GM03348 (cell line): ENCODE results near the gene CAPN13.

ENCODE experiments used
- DNase-seq: peaks from one replicate; pipeline ENCODE4 v3.0.0; 2012; ENCODE audit warnings: low spot score

CAPN13 gene

DNA sequence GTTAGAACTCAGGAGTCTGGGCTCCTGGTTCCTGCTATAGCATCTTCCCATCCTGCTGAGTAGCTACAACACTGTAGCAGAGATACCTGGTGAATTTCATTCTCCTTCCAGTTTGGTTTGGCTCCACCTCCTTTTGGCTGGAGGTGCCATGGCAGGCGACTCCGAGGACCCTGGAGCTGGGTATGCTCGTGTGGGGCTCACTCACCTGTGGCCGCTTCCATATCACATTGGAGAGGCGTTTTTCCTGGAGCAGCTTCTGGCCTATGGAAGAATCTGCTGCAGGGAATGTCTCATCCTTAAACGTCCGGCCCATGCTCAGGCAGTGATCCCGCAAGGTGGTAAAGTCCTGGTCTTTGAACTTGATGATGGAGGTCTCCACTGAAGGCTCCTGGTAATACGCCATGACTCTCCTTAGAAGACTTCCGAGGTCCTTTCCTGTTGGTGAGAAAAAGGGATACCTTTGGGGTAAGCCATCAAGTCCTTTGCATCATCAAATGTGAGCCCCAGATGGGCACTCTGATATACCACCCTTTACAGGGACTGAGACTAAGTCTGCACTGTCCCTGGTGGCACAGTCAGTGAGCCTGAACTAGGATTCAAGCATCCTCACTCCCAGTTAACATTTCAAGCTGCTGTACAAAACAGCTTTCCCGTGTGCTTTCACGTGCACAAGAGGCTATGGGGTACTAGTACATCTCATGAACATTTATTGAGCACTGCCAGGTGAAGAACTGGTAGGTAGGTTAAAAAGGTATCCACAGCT lies 20.1 kb downstream of the CAPN13 start:
- no peak for DNase-seq

DNA sequence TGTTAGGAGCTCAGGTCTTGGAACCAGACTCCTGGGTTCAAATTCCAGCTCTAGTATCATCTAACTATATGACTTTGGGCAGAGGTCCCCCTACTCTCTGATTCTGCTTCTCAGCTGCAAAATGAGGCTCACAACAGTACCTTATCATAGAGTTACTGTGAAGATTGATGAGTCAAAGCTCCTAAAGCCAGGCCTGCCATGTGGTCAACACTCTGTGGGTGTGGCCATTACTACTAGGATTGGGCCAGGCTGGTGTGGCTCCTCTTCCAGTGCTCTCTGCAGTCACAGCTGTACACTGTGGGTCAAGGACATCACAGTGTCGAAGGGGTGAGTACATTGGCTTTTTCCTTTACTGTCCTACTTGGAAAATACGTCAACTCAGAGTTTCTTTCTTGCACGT lies 22.6 kb downstream of the CAPN13 start:
- no peak for DNase-seq

DNA sequence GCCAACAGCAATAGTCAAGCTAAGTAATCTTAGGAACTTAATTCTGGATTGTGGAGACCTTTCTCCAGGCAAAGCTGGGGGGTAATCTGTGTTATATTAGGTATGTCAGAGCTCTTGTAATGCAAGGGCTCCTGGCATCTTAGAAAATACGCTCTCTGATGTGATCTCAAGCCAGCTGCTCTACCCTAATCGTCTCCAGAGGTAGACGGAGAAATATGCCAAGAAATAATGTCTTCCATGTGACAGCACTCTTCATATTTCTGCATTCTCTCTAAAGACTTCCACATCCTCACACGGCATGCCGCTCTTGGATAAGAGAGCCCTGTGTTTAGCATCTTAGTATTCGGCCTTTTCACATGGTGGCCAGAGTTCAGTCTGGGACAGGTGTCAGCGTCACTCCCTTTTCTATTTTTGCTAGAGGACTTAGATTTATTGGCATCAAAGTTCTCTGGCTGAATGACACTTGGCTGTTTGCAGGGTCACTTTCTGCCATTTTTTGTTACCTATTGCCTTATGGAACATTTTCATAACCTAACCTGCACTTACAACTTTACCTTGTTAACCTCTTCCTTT lies 25.2 kb downstream of the CAPN13 start:
- DNase-seq, result no peak

DNA sequence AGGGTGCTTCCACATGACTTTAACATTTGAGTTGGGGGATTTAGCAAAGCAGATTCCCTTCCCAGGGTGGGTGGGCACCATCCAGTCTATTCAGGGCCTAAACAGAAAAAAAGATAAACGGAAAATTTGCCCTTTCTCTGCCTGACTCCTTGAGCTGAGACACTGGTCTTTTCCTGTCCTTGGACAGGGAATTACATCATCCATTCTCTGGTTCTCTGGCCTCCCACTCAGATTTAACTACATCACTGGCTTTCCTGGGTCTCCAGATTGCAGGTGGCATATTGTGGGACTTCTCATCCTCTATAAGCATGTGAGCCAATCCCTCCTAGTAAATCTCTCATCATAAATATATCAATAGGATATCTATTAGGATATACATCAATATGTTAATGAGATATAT lies 25.8 kb downstream of the CAPN13 start:
- no peak for DNase-seq

DNA sequence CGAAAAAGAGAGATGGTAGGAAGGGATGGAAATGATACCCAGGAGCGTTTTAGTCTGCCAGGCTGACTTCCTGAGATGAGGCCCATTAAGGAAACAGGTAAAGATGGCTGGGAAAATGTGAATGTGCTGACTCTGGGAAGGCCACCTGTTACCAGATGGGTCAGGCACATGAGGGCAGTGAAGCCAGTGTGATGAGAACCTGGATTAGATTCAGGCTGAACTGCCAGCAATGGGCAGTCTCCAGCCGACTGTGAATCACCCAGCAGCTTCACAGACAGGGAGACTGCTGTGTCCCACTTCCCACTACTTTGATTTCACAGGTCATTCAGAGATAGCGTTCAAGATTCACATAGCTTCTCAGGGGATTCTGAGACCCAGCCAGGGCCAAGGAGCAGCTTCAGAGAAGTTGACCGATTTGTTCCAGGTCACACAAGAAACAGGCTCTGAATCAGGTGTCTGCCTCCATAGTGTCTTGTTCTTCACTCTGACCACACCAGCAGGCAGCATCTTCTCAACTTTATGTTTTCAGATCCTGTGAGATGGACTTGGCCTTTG lies 26.4 kb downstream of the CAPN13 start:
- no peak for DNase-seq

DNA sequence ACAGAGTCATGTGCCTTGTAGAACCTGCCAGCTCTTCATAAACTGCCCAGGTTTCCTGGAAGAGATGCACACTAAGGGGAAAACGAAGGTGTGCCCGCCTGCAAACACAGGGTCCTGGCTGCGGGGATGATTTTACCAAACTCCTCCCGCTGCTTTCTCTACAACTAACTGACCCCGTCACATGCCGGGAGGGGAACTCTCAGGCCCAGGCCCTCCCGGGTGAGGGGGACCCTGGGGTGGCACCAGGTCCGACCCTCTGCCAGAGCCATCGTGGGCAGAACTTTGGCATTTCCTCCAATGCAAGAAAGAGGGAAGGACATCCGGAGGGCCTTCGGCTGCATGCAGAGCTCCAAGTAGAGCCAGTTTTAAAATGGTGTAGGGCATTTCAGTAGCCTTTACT lies 28.6 kb downstream of the CAPN13 start:
- no peak for DNase-seq

DNA sequence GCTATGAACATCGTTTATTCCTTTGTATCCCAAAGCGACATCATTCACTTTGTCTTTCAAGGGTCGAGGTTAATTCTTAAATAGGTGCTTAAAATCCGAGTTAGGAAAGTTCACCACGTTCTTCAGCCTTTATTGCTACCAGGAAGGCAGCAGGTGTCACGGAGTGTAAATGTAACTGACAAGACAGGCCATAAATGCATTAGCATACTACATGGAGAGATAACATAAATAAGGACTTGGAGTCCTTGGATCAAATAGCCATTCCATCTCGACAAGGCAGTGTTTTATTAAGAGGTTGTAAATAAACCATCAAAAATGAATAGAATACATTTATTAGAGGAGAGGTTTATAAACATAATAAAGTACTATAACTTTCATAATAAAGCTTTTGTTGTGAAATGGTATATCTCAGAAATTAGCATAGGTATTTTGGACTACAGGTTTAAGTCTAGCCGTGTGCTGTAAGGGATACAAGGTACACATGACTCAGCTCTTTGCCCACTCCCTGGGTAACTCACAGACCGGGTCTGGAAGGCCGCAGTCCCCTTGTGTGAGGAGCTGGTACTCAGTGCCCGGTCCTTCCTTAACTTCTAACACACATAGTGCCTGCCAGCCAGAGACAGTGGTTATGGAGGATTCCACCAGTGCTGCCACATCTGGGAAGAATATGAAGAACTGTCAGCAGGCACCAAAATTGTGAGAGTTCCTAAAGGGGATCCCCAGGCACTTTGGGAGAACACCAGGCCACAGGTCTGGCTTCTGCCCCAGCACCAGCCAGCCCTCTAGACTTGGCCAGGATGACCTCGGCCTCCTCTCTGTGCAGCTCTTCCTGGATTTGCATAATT lies 29.4 kb downstream of the CAPN13 start:
- no peak for DNase-seq

DNA sequence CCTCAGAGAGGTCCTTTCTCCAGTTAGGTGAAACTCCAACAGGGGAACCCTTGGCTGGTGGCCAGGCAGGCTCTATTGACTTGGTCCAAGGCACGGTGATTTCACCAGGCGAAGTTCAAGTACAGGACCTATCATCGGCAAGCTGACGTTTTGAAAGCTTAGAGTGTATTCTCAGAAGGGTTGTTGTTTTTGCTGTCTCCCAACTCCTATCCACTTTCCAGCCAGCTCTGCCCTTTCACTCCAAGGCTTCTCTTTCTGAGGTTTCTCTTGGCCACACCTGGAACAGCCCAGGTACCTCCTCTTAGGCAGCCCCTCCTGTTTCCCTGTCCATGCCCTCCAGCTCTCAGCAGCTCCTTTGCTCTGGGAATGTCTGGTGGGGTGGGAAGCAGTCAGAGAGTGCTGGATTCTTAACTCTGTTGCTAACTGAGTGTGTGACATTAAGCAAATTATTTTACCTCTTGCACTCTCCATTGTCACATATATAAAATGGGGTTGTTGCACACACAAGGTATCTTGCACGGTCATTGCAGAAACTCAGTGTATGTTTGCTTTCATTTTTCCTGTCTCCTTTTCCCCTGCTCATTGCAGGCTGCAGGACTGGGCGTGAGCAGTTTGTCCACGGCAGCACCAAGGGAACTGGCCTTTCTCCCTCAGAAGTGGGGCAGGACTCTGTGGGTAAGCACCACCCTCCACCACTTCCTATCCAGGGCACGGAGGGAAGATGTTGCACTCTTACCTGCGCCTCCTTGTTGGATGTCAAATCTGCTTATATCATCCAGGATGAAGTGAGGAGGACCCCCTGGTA lies 30.2 kb downstream of the CAPN13 start:
- DNase-seq, result no peak

DNA sequence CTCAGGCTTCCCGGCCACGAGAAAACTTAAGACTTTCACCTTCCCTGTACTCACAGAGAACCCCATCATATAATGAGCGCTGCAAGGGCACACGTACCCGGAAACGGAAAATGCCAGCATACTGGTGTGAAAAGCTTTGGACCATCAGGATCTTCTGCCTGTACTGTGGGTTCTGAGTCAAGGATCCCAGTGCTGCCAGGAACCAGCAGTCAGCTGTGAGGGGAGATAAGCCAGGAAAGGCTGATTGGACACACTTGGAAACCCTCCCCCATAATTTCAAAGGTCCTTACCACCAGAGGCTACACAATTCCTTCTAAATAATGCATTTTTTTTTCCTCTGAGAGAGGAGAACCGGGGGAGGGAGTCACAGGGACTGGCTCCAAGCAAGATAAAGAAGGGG lies 31.4 kb downstream of the CAPN13 start:
- DNase-seq, result no peak

DNA sequence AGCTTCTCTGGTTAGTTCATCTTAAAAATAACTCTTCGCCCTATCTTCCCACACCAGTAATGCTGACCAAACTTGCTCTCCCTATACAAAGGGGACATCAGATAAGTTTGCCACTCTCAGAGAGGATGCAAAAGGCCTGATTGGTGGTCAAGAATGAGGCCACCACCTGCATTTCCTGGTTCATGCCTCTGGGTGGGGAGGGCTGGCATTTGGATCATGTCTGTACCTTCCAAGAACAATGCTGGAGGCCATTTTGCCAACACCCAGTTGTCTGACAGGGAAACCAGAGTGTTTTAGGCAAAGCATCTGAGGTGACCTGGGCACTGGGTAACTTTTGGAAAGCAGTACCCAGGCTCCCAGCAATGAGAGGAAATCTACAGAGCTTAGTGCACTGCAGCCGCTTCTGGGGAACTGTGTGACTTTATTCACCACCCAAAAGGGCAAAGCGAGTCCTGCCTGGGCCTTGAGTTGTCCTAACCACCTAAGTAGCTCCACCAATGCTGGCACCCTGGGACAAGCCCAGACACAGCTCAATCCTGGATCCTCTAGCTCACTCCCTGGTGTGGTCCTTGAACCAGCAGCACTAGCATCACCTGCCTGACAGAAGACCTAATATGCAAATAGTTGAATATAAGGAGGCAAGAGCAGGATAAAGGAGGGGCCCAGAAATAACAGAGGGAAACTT lies 35.1 kb downstream of the CAPN13 start:
- no peak for DNase-seq

DNA sequence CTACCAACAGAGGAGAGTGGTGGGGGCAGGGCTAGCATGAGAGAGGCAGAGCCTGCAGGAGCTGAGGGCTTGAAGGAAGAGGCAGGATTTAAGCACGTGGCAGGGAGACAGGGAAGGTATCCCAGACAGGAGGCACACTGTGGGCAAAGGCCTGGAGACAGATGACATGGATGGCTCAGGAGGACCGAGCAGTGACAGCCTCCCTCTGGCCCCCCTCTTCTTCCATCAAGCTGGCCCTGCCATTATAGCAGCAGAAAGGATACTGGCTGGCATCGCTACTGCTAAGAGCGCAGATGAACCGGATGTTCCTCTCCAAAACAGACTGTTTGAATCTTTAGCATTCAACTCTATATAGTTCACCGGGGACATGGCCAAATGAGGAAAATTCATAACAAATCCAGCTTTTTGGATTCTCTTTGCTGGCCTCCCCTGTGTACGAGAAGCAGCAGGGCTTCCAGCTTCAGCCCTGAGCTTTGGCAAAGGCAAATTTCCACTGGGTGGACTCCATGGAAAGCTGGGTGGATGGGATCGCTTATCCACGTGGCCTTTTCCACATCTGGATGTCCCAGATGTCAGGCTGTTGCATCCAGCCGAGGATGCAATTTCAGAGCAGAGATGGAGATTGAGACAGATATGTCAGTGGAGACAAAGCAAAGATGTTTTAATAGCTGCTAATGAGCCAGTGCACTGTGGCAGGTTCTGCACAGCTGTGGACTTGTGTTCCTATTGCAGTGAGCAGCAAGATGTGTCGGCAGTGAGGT lies 36.2 kb downstream of the CAPN13 start:
- DNase-seq, result no peak

DNA sequence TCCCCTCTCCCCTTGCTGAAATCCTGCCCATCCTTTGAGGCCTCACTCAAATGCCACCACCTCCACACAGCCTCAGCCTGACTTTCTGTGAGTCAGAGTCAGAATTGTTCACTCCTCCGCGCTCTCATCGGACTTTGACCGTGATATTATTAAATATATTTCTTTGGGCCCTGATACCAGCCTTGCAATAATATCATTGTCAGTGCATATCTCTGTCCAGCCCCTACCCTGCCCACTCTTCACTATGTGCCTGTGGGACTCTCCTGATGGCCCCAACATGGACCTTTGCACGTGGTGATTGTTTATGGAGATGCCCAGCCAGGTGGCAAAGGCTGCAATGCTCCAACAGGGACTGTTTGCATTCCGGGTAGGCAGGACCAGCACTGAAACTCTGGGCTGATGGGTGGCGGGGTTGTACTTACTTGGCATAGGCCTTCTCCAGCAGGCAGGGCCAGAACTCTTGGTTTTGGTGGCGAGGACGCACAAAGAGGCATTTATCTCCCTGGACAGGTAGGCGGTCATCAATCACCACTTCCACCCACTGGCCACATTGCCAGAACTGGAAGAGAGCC lies 37.3 kb downstream of the CAPN13 start:
- no peak for DNase-seq

DNA sequence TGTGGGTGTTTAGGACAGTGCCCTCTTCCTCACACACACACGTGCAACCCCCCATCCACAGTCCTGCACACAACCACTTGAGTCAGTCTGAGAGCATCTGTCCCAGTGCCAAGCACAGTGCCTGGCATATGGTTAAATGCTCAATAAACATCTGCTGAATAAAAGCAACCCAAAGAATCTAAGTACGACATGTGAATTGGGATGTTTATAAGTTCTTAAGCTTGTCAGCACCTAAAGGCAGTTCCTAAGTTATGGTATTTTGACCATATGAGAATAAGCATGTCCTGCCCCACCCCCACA lies 37.8 kb downstream of the CAPN13 start:
- no peak for DNase-seq

DNA sequence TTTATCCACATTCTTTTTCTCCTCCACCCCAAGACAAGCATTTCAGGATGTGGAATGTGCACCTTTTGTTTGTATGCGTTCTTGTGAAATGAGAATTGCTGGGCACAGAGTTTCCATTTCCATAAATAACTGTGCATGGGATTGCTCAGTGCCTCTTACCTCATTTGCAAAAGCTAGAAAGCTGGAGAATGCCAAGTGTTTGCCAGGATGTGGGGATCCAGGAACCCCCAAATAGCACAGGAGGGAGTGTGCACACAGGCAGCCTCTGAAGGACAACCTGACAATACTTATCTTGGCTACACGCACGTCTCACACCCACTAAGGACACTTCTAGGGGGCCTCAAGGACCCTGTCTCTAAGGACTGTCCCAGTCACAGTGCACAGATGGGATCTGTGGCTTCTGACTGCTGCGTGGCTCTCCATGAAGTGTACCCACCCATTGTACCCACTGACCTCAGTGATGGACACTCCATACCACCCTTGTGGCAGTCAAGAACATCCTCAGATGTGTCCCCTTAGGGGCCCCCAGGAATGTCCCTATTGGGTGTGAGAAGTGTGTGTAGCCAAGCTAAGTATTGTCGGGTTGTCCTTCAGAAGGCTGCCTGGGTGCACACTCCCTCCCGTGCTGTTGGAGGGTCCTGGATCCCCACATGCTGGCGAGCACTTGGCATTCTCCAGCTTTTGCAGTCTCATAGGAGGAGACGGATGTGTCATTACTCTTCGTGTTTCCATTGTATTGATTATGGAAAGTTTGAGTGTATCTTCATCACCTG lies 38.4 kb downstream of the CAPN13 start:
- DNase-seq, result no peak

DNA sequence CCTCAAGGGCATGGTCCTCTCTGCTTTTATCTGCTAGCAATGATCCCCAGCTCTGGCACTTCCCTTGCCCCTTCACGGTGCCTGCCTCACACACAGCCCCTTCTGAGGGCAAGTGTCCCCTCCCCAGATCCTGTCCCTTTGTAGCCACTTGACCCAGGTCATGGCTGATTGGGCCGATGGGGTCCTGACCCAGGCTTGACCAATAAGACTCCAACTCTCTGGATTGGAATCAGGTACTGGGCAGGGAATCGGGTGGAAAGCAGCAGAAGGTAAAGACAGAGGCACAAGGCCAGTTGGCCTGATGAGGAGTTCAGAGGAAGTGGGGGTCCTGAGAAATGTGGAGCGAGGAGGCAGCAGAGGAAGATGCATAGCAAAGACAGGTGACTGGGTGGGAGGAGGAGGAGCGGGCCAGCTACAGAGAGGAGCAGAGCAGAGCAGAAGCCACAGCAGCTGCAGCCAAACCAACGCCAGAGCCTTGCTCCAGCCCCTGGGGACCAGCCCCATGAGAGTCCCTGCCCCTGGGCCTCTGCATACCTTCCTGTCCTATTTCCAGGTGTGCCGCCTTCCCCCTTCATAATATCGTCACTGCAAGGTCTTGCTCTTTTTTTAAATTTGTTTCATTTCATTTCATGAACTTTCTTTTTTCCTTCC lies 39.1 kb downstream of the CAPN13 start:
- no peak for DNase-seq

DNA sequence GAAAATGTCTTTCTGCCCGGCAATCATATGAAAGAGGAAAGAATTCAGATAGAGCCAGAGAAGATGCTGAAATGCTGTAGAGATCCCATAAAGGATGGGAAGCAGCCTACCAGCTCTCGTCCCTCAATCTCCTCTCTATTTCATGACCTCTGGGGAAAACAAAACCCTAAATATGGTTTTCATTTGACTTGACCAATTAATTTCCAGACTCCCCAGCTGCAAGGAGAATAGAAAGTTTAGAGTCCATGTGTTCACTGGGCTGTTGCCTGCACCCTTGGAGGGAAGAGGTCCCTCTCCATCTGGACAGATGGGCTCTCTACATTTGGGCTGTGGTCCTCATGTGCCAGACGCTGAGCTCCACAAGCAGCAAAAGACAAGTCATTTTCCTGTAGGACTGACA lies 40.6 kb downstream of the CAPN13 start:
- no peak for DNase-seq

DNA sequence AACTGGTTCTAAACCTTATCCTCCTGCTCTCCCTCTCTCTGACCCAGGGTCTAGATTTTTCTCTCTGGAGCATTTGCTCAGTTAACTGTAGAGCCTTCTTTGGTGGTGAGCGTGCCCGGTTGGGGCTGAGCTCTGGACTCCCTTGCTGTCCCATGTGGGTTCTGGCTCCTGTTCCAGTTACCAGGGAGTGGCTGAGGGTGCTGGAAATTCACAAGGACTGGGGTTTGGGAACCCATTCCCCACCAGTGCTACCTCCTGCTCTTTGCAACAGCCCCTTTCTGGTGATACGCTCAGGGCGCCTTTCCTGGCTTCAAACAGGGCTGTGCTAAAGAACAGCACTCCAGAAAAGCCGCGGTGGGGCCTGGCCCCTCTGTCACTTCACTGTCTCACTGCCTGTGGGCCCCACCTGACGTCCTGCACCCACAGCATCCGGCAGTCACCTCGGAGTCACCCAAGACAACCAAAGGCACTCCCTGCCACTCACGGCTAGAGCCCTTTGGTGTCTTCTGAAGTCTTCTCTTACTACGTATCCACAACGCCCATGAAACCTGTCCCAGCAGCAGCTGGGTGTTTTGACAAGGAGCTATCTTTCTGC lies 41.3 kb downstream of the CAPN13 start:
- DNase-seq, result no peak

DNA sequence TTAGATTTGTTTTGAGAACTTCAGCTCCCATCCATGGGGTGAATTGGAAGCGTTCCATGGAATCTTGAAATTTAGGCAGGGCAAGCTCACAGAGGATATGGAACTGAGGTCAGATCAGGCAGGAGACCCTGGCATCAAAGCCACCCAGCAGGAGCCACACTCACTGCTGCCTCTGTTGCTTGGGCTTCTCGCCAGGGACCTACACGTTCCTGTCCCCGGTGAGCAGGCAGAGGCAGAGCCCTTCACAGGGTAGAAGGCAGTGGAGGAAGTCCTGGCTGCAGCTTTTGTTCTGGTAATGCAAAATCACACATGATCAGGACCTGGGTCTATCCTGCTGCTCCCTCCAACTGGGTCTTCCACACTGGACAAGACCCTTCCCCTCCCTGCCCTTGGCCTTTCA lies 42.1 kb downstream of the CAPN13 start:
- DNase-seq, result no peak
